Measurements from ENCODE around the gene INTS6. TPM values are rescaled to one million over a fixed set of nuclear protein-coding genes. Genes with fewer than 3 reads are reported as not detected.
A peak's percentile ranks its signal among the peaks of the same experiment; 100 is the strongest.

INTS6 gene
- total RNA-seq, 1 experiment from 2014 or later = 29.8 TPM

DNA sequence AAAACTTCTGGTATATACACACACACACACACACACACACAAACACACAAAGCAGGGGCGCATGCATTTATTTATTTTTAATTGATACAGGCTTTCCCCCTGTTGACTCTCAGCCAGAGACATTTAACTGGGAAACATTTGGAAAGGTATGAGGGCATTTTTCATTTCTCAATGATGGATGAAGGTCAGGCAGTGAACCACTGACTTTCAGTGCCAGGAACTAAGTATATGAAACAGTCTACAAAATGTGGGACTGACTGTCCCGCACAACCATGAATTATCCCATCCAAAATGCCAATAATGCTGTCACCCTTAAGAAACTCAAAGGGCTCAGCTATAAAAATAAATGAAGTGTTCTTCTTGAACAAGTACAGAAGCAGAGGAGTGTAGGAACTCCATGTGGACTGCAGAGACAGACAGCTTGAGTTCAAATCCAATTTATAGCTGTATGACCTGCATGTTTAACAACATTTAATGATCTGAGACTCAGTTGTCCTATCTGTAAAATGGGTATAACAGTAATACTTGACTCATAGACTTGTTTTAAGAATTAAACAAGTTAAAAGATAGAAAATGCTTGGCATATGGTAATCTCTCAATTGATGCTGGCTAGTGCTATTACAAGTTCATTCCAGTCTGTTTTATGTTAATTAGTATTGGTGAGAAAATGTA lies 25.0 kb upstream of the INTS6 start:
- DNase-seq (ENCODE audit: low read depth in 1 of 2, low spot score in 2 of 2) = no peak
- H3K27ac ChIP-seq = no peak overlapping the region
- H3K4me3 ChIP-seq = no peak overlapping the region
- H3K27me3 ChIP-seq (replicated peaks) = no peaks in the 10 kb centered on the region
- H3K4me1 ChIP-seq (replicated peaks) = peaks cover 10% of the 10 kb centered on the region
- no peaks in the 10 kb centered on the region for H3K36me3 ChIP-seq
- no peaks in the 10 kb centered on the region for H3K9me3 ChIP-seq (replicated peaks)

DNA sequence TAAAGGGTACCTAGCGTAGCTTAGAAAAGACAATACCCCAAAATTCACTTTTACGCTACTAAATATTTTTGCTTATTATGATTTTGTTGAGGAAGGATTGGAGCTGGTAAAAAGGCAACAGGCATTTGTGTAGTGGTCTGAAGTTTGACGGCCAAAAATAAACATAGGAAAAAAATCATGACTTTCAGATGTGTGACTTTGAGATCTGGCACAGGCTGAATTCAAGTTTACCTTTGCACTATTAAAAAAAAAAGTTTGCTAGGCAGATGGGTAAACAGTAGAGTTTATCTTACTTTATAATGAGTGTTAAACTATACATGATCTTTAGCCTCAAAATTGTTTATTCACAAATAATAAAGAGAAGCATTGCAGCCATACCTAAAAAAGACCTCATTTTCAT lies 24.3 kb upstream of the INTS6 start:
- H3K27ac ChIP-seq = no peak overlapping the region
- DNase-seq (ENCODE audit: low read depth in 1 of 2, low spot score in 2 of 2) = no peak
- no peaks in the 10 kb centered on the region for H3K36me3 ChIP-seq
- peaks cover 10% of the 10 kb centered on the region for H3K4me1 ChIP-seq (replicated peaks)
- H3K9me3 ChIP-seq (replicated peaks) = no peaks in the 10 kb centered on the region
- no peaks in the 10 kb centered on the region for H3K27me3 ChIP-seq (replicated peaks)
- H3K4me3 ChIP-seq = no peak overlapping the region

DNA sequence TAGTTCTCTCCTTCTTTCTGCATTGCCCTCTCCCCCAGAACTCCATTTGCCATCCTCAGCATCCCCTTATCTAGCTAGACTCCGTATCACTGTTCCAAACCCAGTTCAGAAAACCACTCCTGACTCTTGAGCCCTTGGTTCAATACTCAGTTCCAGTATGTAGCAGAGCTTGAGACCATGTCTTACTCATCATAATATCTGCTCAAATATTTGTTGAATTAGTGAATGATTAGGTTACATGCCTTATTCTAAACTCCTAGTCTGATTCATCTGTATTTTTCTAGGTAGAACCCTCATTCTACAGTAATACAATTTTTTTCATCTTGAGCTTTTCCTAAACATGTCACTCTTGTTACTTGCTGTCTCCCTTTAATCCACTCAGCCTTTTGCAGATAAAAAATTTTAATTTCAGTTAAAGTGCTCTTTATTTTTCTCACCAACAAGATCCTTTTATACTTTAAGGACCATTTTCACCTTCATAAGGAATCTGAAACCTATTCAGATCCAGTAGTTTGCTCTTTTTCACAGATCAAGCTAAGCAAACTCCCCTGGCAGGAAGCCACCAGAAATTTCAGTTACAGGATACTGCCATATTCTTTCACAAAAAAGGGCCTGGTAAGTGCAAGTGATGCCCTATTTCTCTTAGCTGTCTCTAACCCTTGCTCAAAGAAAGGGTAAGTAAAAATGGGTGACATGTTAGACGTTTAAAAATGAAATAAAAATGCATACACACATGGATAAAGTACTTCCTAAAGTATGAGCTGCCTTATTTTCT lies 23.1 kb upstream of the INTS6 start:
- no peaks in the 10 kb centered on the region for H3K9me3 ChIP-seq (replicated peaks)
- H3K4me3 ChIP-seq = no peak overlapping the region
- DNase-seq (ENCODE audit: low read depth in 1 of 2, low spot score in 2 of 2) = no peak
- no peaks in the 10 kb centered on the region for H3K36me3 ChIP-seq
- no peak overlapping the region for H3K27ac ChIP-seq
- H3K27me3 ChIP-seq (replicated peaks) = no peaks in the 10 kb centered on the region
- H3K4me1 ChIP-seq (replicated peaks) = peaks cover 10% of the 10 kb centered on the region

DNA sequence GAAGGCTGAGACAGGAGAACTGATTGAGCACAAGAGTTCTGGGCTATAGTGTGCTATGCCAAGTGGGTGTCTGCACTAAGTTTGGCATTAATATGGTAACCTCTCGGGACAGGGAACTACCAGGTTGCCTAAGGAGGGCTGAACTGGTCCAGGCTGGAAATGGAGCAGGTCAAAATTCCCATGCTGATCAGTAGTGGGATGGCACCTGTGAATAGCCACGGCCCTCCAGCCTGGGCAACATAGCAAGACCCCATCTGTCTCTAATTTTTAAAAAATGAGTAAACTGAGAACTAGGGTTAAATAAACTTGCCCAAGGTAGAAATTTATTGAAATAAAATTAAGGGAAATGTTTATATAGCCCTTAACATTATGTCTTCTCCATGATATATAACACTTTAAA lies 17.0 kb upstream of the INTS6 start:
- Histone ChIP-seq H3K4me1 (replicated peaks) (no peaks in the 10 kb centered on the region), H3K4me3 (no peak overlapping the region), H3K27ac (no peak overlapping the region), H3K27me3 (replicated peaks) (no peaks in the 10 kb centered on the region), H3K36me3 (no peaks in the 10 kb centered on the region), H3K9me3 (replicated peaks) (no peaks in the 10 kb centered on the region)
- DNase-seq (ENCODE audit: low read depth in 1 of 2, low spot score in 2 of 2) = no peak

DNA sequence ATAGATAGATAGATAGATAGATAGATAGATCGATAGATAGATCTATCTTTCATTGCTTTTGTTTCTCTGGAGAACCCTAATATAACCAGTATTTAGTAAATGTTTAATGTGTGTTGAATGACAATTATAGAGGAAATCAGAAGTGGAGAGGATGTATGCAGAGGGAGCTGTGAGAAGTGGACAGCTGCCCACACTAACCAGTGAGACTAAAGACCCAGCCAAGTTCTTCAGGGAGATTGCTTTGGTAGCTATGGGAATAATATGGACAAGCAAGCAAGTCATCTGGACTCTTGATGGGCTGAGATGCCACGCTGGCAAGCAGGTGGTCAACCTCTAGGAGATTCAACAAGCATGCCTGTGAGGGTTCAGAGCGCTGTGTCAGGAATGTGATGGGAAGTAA lies 14.9 kb upstream of the INTS6 start:
- Histone ChIP-seq H3K4me1 (replicated peaks) (no peaks in the 10 kb centered on the region), H3K36me3 (no peaks in the 10 kb centered on the region), H3K27ac (no peak overlapping the region), H3K9me3 (replicated peaks) (no peaks in the 10 kb centered on the region), H3K4me3 (no peak overlapping the region), H3K27me3 (replicated peaks) (no peaks in the 10 kb centered on the region)
- no peak for DNase-seq (ENCODE audit: low read depth in 1 of 2, low spot score in 2 of 2)

DNA sequence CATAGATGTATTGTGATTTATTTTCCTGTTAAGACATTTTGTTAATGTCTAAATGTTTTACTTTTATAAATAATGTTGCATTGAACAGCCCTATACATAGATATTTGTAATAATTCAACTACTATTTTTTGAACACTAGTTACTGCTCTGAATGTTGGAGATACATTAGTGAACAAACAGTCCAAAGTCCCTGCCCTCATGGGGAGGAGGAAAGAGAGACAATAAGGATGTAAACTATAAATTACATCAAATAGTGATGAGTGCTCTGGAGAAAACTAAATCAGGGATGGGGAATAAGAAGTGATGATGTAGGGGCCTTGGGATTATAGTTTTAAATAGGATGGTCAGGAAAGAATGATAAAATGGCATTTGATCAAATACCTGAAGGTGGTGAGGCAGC lies 12.3 kb upstream of the INTS6 start:
- DNase-seq (ENCODE audit: low read depth in 1 of 2, low spot score in 2 of 2) = no peak
- no peak overlapping the region for H3K4me3 ChIP-seq
- no peaks in the 10 kb centered on the region for H3K4me1 ChIP-seq (replicated peaks)
- no peaks in the 10 kb centered on the region for H3K27me3 ChIP-seq (replicated peaks)
- H3K36me3 ChIP-seq = no peaks in the 10 kb centered on the region
- no peaks in the 10 kb centered on the region for H3K9me3 ChIP-seq (replicated peaks)
- H3K27ac ChIP-seq = no peak overlapping the region

DNA sequence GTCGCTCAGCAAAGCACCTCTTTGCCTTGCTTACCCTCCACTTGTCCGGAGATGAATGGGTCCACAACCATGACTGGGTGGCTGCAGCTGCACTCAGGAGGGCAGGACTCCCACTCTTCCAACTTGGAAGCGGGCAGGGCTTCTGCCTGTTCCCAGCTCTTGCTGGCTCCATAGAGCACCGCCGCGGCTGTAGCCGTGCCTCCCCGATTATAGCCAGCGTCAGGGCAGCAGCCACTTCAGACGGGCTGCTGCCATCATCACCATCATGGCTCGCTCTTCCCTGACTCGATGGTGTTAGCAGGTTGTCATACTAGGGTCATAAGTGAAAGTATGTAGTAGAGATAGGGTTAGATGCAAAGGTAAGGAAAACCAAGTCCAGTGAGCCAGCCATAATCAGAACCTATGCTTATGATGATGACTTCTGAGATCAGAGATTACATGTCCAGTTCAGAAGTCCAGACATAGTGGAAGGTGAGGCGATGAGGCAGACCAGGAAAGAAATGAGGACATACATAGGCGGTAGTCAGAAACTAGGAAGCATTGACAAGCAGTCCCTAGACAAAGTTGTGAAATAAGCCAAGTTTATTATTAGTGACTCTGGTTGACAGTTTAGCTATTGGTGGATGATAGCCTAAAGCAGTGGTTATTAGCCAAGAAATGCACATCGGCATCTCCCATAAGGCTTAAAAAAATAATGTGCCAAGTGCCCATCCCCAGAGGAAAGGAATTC lies 4.4 kb upstream of the INTS6 start:
- 0 out of 2 replicates have a peak, but pooled peaks cover 5% of the 10 kb centered on the region for H3K4me1 ChIP-seq (replicated peaks)
- no peak for DNase-seq (ENCODE audit: low read depth in 1 of 2, low spot score in 2 of 2)
- no peak overlapping the region for H3K4me3 ChIP-seq
- no peaks in the 10 kb centered on the region for H3K9me3 ChIP-seq (replicated peaks)
- H3K27ac ChIP-seq = no peak overlapping the region
- H3K36me3 ChIP-seq = peaks cover 15% of the 10 kb centered on the region
- H3K27me3 ChIP-seq (replicated peaks) = no peaks in the 10 kb centered on the region

DNA sequence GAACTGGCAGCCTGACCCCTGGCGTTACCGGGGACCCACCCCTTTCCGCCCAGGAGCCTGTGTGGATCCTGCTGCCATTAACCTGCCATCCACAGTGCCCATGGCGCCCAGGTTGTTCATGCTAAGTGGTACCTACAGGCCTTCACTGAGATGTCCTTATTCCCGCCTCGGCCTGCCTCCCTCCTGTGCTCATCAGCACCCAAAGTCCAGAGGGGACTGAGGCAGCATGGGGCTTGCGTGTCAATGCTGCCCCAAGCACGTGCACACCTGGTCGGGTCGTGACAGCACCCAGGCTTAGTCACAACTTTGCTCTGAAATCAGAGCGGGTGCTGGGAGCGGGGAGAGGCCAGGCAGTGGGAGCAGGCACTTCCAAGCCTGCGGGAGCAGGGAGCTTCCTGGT lies 3.7 kb upstream of the INTS6 start:
- no peaks in the 10 kb centered on the region for H3K27me3 ChIP-seq (replicated peaks)
- DNase-seq (ENCODE audit: low read depth in 1 of 2, low spot score in 2 of 2) = no peak
- H3K9me3 ChIP-seq (replicated peaks) = no peaks in the 10 kb centered on the region
- no peak overlapping the region for H3K4me3 ChIP-seq
- peaks cover 15% of the 10 kb centered on the region for H3K36me3 ChIP-seq
- H3K4me1 ChIP-seq (replicated peaks) = 0 out of 2 replicates have a peak, but pooled peaks cover 5% of the 10 kb centered on the region
- no peak overlapping the region for H3K27ac ChIP-seq

DNA sequence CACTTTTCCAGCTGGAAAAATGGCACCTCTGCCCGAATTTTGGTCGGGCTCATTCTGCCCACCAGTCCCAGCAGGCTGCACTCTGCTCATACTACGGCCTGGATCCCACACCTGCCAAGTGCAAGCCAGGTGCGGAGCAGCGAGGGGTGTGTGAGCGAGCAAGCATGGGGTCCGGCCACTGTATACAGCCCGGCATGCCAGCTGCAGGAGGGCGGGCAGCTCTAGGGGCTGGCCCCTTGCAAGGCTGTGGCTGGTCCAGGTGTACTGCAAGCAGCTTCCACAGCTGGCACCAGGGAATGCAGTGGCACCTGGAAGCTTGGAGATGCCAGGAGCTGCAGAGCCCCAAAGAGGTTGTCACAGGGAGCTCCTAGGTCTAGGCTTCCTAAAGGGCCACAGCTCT lies 2.7 kb upstream of the INTS6 start:
- H3K9me3 ChIP-seq (replicated peaks) = no peaks in the 10 kb centered on the region
- H3K4me1 ChIP-seq (replicated peaks) = 0 out of 2 replicates have a peak, but pooled peaks cover 5% of the 10 kb centered on the region
- H3K27me3 ChIP-seq (replicated peaks) = no peaks in the 10 kb centered on the region
- no peak overlapping the region for H3K27ac ChIP-seq
- H3K4me3 ChIP-seq = no peak overlapping the region
- peaks cover 24% of the 10 kb centered on the region for H3K36me3 ChIP-seq
- DNase-seq (ENCODE audit: low read depth in 1 of 2, low spot score in 2 of 2) = no peak

DNA sequence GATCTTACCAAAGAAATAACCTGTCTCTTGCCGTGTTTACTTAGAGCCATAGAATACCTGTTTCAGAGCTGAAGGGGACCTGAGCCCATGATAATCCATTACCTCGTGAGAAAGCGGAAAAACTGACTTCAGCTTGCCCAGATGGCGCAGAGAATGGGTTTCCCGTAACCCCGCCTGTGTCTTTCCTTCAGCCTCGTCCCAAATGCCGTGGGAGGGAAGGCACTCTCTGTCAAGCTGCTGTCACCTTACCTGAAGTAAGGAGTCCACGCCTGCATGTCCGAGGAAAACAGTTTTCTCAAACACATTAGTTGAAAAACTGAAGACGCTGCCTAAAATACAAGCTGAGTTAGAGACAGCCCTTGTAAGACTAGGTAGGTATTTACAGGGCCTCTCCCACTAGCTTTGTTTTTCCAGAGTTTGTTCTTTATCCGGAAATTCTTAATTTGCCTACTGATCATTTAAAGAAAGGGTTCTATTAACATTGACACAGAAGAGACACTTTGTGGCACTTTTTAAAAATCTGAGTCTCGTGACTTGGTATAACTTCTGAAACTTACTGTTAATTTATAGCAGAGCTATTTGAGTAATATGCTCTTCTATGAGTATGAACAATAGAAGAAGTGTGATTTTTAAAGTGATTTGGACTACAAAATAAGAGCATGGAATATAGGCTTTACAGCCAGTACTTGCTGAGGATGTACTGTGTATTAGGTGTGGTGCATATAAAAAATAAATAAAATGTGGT lies 1.3 kb upstream of the INTS6 start:
- Histone ChIP-seq H3K27ac (peak overlapping the region; percentile 91), H3K4me1 (replicated peaks) (0 out of 2 replicates have a peak, but pooled peaks cover 5% of the 10 kb centered on the region), H3K27me3 (replicated peaks) (no peaks in the 10 kb centered on the region), H3K9me3 (replicated peaks) (no peaks in the 10 kb centered on the region), H3K36me3 (peaks cover 38% of the 10 kb centered on the region), H3K4me3 (peak overlapping the region; percentile 78)
- DNase-seq (ENCODE audit: low read depth in 1 of 2, low spot score in 2 of 2) = no peak

DNA sequence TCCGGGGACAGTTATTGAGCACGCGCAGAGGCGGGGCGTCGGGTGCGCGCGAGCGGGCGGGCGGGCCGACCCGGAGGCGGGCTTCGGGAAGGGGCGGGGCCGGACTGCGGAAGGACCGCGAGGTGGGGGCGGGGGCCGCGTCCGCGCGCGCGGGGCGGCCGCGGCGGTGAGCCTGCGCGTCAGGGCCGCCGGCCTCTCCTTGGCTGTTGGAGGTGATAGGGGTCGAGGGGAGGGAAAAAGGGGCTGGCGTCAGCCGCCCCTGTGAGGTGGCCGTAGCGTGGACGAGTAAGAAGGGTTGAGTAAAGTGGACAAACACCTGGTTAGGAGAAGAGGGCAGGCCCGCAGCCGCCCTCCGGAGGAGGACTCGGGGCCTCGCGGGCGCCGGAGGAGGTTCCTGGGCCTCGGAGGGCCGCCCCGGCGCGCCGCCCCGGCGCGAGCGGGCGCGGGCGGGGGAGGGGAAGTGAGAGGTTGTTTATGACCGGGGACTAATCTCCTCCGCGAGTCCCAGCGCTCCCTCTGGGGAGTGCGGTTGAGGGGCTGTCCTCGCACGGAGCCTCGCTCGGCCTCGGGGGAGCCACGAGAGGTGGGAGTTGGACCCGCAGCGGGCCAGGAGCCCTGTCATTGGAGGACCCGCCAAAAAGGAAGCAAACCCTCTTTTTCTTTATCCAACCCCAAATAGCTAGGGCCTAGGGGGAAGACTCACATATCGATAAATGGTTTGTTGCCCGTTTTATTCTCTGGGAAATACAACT lies 547 bp upstream of the INTS6 start:
- Histone ChIP-seq H3K27ac (peak overlapping the region; percentile 91), H3K36me3 (peaks cover 44% of the 10 kb centered on the region), H3K4me3 (peak overlapping the region; percentile 78), H3K4me1 (replicated peaks) (0 out of 2 replicates have a peak, but pooled peaks cover 5% of the 10 kb centered on the region), H3K27me3 (replicated peaks) (no peaks in the 10 kb centered on the region), H3K9me3 (replicated peaks) (no peaks in the 10 kb centered on the region)
- DNase-seq (ENCODE audit: low read depth in 1 of 2, low spot score in 2 of 2) = peak; percentile 75 to 88

DNA sequence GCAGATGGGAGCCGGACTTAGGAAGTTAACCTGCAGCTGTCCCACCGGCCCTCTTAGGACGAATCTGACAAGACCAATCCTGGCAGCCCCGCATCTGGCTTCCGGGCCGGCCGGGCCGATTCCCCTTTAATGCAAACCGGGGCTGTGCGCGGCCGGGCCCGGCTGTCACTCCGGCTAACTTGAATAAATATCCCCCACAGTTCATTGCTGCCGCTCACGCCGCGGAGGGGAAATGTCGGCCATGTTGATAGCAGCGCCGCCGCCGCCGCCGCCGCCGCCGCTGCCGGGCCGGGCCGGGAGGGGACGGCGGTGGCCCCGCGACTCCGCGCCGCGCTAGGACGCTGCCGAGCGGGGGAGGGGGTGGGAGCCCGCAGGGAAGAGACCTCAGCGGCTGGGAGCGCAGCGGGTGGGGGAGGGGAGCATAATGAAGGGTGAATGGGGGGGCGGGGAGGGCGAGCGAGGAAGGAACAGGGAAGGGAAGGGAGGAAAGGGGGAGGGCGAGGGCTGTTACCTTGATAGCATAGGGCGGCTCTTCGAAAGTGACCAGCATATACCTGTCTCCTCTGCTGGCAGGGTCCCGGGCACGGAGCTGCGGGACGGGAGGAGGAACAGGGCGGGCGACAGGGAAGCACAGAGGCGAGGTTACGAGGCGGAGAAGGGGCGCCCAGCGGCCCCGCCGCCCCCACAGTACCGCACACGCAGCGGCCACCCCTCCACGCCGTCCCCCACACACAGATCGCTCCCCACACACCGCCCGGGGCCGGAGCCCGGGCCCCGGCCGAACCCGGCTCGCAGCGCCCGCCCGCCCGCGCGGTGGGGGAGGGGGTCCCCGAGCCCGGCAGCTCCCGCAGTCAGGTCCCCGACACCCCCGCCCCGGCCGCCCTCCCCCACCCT lies 1.1 kb downstream of the INTS6 start:
- Histone ChIP-seq H3K27me3 (replicated peaks) (no peaks in the 10 kb centered on the region), H3K4me3 (peak overlapping the region; percentile 78), H3K36me3 (peaks cover 49% of the 10 kb centered on the region), H3K27ac (peak overlapping the region; percentile 65), H3K9me3 (replicated peaks) (no peaks in the 10 kb centered on the region), H3K4me1 (replicated peaks) (0 out of 2 replicates have a peak, but pooled peaks cover 5% of the 10 kb centered on the region)
- peak; percentile 44 to 77 for DNase-seq (ENCODE audit: low read depth in 1 of 2, low spot score in 2 of 2)

All from SJSA1 (cell line).